BJ (cell line): Measurements from ENCODE around the gene PTPN9. TPM values are rescaled to one million over a fixed set of nuclear protein-coding genes. Genes with fewer than 3 reads are reported as not detected.
"Not testable (repeated sequence)": the region's sequence is repeated elsewhere in the genome, so short reads cannot be mapped to it uniquely, and the experiment has no call there.

Source experiments
- CTCF ChIA-PET: fragments of 350-600 bp; formaldehyde crosslinking; extraction: SDS; loops from one replicate; lab custom pipeline; 2021; ENCODE audit warnings: antibody characterized with exemption, inconsistent platforms; lab: Yijun Ruan, JAX
- POLR2A ChIA-PET: fragments of 300-600 bp; sonication (Branson Sonifier 250); formaldehyde crosslinking; extraction: SDS; loops from one replicate; lab custom pipeline; 2021; ENCODE audit warnings: antibody characterized with exemption; lab: Charles Lee
- DNase-seq: peaks from one replicate; pipeline ENCODE4 v3.0.0-alpha.2; 2011; ENCODE audit warnings: low read depth
- H3K27me3 ChIP-seq: 2 replicates; pipeline ENCODE4 v1.6.0; 2011; ENCODE audit warnings: low read length; ENCODE audit not compliant: control insufficient read depth, insufficient read depth
- H3K36me3 ChIP-seq: 2 replicates; pipeline ENCODE4 v1.5.1; 2011; ENCODE audit warnings: low read length; ENCODE audit not compliant: control insufficient read depth, insufficient read depth
- H3K4me3 ChIP-seq: 2 replicates; pipeline ENCODE4 v1.5.1; 2011; ENCODE audit warnings: low read depth, mild to moderate bottlenecking, control low read depth, low read length
- CTCF ChIP-seq: IDR thresholded peaks from 2 replicates; pipeline ENCODE4 v1.5.1; 2011; ENCODE audit warnings: low read depth, mild to moderate bottlenecking, control low read depth, inconsistent platforms, low read length, moderate library complexity; ENCODE audit not compliant: insufficient read depth
- polyA plus RNA-seq: library from polyadenylated mRNA; depleted of rRNA; stranded (reverse); fragments of >200 nt; gene quantifications from 2 replicates; pipeline ENCODE4 v1.2.3, GENCODE V29; 2011

The PTPN9 gene
- polyA plus RNA-seq, 1 experiment: 55.5 TPM

GRCh38 chr15:75451674-75452363 lies 127.3 kb downstream of the PTPN9 start, which contains the start of gene SIN3A:
SIN3A (minus strand) TSS chr15:75451690; CDS start chr15:75430375, 21,315 bp downstream.
- Histone ChIP-seq H3K4me3 (peak within 1 kb of the TSS; percentile 90), H3K27me3 (no peaks in the 10 kb centered on the region), H3K36me3 (no peaks in the 10 kb centered on the region)
- ChIA-PET CTCF (no interaction called here), POLR2A (interaction anchor here (0.6 to 0.9 kb wide), 3 partner anchors 97 to 210 kb away, joined by 3 to 8 read pairs (median 3); no protein-coding TSS in a partner anchor)
- no peak for TF ChIP-seq CTCF
- peak; percentile 100 for DNase-seq

DNA sequence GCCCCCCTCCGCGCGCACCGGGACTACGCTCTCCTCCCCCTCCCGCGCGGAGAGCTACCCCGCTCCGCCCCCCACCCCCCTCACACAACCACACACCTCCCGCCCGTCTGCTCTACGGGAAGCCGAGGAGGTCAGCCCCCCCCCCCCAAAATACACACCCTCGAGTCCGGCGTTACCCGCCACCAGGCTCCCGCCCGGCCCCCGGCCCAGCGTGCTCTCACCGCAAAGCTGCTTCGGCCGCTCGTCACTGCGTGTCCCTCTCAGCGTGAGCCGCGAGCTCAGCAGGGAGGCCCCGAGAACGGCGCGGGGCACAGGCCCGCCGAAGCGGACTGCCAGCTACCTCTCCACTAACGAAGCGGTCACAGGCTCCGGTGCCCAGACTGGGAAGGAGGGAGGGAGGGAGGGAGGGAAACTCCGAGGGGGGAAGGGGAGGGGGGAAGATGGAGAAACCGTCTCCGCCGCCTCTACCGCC lies 127.9 kb downstream of the PTPN9 start:
- CTCF ChIA-PET: no interaction called here
- Histone ChIP-seq H3K36me3 (no peaks in the 10 kb centered on the region), H3K27me3 (no peaks in the 10 kb centered on the region), H3K4me3 (peak overlapping the region; percentile 90)
- no peak for TF ChIP-seq CTCF
- POLR2A ChIA-PET: no interaction called here
- no peak for DNase-seq

GRCh38 chr15:75450307-75451201 lies 128.6 kb downstream of the PTPN9 start:
- Histone ChIP-seq H3K36me3 (no peaks in the 10 kb centered on the region), H3K4me3 (peak overlapping the region; percentile 90), H3K27me3 (no peaks in the 10 kb centered on the region)
- peak; percentile 70 for DNase-seq
- POLR2A ChIA-PET: interaction anchor here (1.1 kb wide), 1 partner anchor 83 kb away, joined by 6 read pairs; no protein-coding TSS in a partner anchor
- CTCF ChIA-PET: no interaction called here
- TF ChIP-seq CTCF: no peak

- CTCF ChIA-PET: no interaction called here
- POLR2A ChIA-PET: interaction anchor here (1.1 kb wide), 1 partner anchor 82 kb away, joined by 6 read pairs; no protein-coding TSS in a partner anchor
- peak overlapping the region; percentile 90 for H3K4me3 ChIP-seq
- H3K36me3 ChIP-seq: no peaks in the 10 kb centered on the region
- no peaks in the 10 kb centered on the region for H3K27me3 ChIP-seq
- no peak for DNase-seq
- TF ChIP-seq CTCF: no peak
Measured at GRCh38 chr15:75449585-75450306, 129.4 kb downstream of the PTPN9 start.

- H3K36me3 ChIP-seq, H3K4me3 ChIP-seq, POLR2A ChIA-PET, H3K27me3 ChIP-seq, DNase-seq, CTCF ChIA-PET: not testable (repeated sequence)
Measured at GRCh38 chr15:75448171-75448570, 130.9 kb downstream of the PTPN9 start.
